Ecto neural progenitor cell (in vitro differentiated cells): ENCODE measurements around the gene MARCHF2.
A peak's percentile ranks its signal among the peaks of the same experiment; 100 is the strongest.
"Not testable (repeated sequence)": the region's sequence is repeated elsewhere in the genome, so short reads cannot be mapped to it uniquely, and the experiment has no call there.

Experiments used
- DNase-seq: peaks from one replicate; pipeline ENCODE4 v3.0.0-alpha.2; 2018; ENCODE audit warnings: low spot score

The MARCHF2 gene

DNA sequence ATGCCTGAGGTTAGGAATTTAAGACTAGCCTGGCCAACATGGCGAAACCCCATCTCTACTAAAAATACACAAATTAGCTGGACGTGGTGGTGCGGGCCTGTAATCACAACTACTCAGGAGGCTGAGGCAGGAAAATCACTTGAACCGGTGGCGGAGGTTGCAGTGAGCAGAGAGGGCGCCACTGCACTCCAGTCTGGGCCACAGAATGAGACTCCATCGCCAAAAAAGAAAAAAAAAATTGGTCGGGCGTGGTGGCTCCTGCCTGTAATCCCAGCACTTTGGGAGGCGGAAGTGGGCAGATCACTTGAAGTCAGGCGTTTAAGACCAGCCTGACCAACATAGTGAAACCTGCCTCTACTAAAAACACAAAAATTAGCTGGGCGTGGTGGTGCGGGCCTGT lies 2.4 kb upstream of the MARCHF2 start:
- not testable (repeated sequence) for DNase-seq

GRCh38 chr19:8413629-8413995 lies 507 bp downstream of the MARCHF2 start:
- DNase-seq: no peak

DNA sequence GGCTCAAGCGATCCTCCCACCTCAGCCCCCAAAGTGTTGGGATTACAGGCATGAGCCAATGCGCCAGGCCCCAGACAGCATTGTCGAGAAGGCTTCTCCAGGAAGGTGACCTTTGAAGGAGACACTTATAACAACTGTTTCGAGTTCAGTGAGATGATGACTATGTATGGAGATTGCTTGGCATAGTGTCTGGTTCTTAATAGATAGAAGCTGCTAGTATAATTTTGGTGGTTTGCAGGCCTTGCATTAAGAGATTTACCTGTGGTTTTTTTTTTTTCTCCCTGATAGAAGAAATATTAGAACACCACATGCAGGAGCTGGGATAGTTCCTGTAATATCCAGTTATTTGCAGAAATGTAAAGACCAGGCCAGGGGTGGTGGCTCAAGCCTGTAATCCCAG lies 3.7 kb downstream of the MARCHF2 start:
- no peak for DNase-seq

DNA sequence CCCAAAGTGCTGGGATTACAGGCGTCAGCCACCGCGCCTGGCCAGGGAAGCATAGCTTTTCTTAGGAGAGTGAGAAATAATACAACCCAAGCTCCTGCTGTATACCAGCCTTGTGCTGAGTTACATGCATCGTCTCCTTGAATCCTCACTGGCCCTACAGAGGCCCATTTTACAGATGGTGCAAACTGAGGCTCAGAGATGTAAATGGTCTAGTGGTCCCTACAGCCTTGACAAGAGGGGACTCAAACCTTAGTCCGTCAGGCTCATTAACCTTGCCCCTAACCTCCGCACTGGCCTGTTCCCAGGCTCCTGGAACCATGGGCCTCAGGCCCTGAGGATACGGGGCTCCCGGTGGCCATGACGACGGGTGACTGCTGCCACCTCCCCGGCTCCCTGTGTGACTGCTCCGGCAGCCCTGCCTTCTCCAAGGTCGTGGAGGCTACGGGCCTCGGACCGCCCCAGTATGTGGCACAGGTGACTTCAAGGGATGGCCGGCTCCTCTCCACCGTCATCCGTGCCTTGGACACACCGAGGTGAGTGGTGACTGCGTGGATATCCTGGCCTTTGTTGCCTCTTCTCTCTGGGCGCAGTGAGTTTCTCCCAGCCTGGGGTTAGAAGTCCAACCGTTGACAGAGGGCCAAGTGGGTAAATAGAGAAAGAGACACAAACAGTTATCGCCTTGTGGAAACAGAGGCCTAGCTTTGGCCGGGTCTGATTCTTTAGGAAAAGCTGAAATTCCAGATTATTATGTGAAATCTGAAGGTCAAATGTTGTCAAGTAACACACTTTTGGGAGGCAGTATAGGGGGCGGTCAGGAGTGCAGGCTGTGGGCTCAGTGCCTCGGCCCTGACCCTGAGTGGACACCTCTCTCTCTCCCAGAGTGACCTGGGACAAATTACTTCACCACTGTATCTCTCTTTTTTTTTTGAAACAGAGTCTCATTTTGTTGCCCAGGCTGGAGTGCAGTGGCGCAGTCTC lies 8.7 kb downstream of the MARCHF2 start:
- DNase-seq: no peak

- peak; percentile 58 for DNase-seq
These were observed 10.7 kb downstream of the MARCHF2 start for GRCh38 chr19:8423817-8424223.

DNA sequence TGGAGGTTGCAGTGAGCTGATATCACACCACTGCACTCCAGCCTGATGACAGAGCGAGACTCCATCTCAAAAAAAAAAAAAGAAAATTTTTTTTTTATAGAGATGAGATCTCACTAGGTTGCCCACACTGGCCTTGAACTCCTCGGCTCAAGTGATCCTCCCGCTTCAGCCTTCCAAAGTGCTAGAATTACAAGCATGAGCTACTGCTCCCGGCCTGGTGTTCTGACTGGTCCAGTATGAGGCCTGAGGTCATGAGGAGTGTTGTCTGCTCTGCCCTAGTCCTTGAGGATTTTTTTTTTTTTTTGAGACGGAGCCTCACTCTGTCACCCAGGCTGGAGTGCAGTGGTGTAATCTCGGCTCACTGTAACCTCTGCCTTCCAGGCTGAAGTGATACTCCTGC lies 12.2 kb downstream of the MARCHF2 start:
- DNase-seq: not testable (repeated sequence)

GRCh38 chr19:8426283-8426682 lies 13.2 kb downstream of the MARCHF2 start:
- no peak for DNase-seq

DNA sequence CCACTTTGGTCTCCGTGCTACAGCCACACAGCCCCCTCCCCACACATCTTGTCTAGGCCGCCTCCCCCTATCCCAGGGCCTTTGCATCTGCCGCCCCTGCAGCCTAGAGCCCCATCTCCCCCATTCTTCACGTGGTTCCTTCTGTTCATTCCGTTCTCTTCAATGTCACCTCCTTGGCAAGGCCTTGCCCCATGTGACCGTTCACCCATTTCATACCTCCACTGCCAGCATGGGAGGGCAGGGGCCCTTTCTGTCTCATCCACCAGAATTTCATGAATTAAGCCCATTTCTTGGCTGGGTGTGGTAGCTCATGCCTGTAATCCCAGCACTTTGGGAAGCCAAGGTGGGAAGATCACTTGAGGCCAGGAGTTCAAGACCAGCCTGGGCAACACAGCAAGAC lies 15.9 kb downstream of the MARCHF2 start:
- no peak for DNase-seq

DNA sequence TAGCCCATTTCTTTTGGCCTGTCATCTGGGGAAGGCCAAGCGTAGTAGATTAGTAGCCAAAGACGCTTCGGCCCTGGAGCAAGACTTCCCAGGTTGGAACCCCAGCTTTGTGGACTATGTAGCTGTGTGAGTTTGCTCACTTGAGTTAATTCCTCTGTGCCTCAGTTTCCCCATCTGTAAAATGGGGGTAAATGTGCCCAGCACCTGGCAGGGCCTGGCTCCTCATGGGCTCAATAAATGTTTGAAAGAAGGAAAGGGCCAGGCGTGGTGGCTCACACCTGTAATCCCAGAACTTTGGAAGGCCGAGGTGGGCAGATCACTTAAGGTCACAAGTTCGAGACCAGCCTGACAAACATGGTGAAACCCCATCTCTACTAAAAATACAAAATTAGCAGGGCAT lies 16.7 kb downstream of the MARCHF2 start:
- no peak for DNase-seq

DNA sequence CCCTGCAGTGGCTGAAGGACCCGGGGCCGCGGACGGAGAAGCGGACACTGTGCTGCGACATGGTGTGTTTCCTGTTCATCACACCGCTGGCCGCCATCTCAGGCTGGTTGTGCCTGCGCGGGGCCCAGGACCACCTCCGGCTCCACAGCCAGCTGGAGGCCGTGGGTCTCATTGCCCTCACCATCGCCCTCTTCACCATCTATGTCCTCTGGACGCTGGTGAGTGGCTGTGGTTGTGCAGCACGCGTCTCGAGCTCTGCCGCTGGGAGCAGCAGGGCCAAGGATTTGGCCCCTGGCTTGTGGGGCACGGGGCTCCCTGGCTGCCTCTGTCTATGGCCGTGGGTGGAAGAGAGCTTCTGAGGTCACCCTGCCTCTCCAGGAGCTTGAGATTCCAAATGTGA lies 17.5 kb downstream of the MARCHF2 start:
- no peak for DNase-seq

- DNase-seq: no peak
These were observed 25.1 kb downstream of the MARCHF2 start for GRCh38 chr19:8438236-8438635.

- no peak for DNase-seq
These were observed 28.8 kb downstream of the MARCHF2 start for GRCh38 chr19:8441725-8442544.

GRCh38 chr19:8444140-8444676 lies 31.1 kb downstream of the MARCHF2 start:
- DNase-seq: not testable (repeated sequence)

- peak; percentile 100 for DNase-seq
These were observed 31.8 kb downstream of the MARCHF2 start, which contains the start of gene HNRNPM for GRCh38 chr19:8444677-8445487. Gene HNRNPM, plus strand, starts transcription at chr19:8444975. Its CDS starts 24 bp downstream, at chr19:8444999.

- peak; percentile 69 for DNase-seq
These were observed 32.4 kb downstream of the MARCHF2 start for GRCh38 chr19:8445488-8446001.

DNA sequence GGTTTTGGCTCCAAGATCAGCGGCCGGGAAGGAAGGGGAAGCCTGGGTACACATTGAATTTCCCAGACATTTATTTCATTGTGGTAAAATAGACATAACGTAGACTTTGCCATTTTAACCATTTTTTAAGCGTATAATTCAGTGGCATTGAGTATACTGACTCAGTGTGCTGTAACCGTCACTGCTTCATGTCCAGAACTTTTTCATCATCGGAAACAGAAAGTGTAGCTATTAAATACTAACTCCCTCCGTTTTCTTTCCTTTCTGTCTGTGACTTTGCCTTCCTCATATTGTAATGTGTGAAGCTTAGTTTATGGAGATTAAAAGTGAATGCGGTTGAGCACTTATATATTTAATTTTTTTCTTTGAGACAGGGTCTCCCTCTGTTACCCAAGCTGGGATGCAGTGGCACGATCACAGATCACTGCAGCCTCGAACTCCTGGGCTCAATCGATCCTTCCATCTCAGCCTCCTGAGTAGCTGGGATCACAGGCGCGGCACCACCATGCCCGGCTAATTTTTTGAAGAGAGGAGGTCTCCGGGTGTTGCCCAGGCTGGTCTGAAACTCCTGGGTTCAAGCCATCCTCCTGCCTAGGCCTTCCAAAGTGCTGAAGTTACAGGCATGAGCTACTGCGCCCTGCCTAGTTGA lies 33.1 kb downstream of the MARCHF2 start:
- DNase-seq: no peak

- no peak for DNase-seq
These were observed 36.7 kb downstream of the MARCHF2 start for GRCh38 chr19:8449830-8450229.

DNA sequence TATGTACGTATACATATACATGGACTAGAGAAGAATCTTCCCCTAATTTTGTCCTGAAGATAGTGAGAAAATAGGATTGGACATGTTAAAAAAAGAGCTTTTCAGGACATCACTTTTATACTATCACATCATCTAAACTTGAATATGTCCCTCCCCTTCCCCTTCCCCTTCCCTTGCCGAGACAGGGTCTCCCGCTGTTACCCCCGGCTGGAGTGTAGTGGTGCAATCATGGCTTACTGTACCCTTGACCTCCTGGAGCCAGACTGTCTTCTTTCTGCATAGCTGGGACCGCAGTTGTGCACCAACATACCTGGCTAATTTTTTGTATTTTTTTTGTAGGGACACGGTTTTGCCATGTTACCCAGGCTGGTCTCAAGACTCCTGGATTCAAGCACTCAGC lies 38.3 kb downstream of the MARCHF2 start:
- DNase-seq: no peak

DNA sequence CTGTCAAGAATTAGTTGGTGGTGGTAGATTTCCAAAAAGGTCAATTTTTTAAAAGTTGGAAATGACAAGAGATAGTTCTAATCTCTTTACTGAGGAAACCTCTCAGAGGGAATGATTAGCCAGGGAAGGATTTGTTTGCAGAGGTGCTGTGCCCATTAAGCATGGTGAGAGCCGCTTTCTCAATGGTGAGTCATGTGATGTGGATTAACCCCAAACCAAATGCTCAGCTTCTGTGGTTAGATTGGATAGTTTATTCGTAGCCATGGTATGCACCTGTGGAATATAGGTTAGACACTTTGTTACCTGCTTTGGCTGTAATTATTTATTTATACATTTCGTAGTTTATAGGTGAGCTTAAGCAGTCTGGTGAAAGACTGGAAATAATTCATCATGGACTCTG lies 38.8 kb downstream of the MARCHF2 start:
- DNase-seq: no peak

GRCh38 chr19:8452446-8453123 lies 39.5 kb downstream of the MARCHF2 start:
- DNase-seq: no peak
